Suppressor macrophage treated with lipopolysaccharide for 4 hours (primary cell): ENCODE data around the gene FCER2.

Experiments used
- DNase-seq: peaks from one replicate; pipeline ENCODE4 v3.0.0-alpha.2; 2020

The FCER2 gene

DNA sequence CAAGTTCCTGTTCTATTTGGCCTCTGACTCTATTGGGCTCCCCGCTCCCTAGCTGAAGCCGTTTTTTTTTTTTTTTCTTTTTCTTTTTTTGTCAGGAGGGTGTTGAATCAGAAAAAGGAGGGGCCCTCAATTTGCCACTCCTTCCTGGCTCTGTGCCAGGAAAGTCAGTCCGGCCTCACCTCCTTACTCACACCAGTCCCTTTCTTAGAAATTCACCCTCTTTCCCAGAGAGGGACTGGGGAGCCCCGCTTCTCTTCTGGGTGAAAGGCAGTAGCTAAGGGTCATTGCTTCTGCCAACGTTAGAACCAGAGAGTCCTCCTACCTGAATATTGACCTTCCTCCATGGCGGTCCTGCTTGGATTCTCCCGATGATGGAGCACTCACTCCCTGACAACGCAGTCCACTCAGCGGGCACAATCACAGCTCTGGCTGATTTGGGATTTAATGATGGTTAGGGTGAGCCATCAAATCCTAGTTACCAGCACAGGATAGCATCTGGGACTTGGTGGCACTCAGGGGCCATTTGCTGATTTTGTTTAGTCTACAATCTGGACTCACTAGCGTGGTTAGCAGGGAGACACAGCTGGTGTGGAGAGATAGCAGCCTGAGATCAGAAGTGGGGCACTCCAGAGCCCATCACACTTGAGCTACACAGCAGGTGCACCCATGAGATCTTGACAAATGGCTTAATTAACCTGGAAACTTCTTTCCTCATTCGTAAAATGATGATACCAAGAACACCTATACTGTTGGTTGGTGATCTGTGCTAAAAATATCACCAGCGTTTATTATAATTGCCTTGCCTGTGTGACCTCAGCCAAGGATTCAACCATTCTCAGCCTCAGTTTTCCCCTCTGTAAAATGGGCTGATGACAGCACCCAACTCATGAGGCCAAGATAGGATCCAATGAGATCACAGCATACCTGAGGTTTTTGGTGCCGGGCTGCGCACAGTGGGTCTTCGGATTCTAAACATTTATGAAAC is 2.2 kb downstream of the FCER2 start:
- DNase-seq: peak; percentile 64

DNA sequence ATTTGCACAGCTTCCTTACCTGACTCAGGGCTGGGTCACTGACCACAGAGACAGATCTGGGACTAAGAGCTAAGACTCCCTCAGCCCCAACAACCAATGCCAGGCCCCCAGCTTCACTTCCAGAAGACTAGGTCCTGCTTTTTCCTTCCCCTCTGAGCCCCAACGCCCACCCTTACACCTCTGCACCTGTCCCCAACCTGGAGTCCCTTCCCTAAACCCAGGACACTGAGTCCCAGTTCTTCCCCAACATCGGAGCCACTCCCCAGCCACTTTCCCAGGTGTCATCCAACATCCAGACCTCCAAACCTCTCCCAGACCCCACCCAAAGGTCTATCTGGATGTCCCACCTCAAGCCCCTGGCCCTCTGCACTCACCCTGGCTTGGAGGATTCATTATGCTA is 2.9 kb downstream of the FCER2 start:
- DNase-seq: no peak

DNA sequence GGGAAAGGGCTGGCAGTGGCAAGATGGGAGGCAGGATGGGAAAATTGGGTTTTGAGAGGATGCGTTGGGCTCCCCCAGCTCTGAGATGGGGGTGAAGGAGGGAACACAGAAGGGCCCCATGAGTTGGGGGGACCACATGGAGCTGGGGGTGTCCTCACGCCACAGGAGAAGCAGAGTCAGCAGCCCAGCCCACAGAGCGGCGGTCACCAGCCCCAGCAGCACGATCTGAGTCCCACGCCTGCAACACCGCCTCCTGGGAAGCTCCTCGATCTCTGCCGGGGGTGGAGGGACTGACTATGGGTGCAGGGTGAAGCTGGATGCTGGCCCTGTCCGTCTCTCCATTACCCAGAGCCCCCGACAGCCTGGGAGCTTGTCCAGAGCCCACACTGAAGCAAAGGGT is 3.3 kb downstream of the FCER2 start:
- DNase-seq: no peak

DNA sequence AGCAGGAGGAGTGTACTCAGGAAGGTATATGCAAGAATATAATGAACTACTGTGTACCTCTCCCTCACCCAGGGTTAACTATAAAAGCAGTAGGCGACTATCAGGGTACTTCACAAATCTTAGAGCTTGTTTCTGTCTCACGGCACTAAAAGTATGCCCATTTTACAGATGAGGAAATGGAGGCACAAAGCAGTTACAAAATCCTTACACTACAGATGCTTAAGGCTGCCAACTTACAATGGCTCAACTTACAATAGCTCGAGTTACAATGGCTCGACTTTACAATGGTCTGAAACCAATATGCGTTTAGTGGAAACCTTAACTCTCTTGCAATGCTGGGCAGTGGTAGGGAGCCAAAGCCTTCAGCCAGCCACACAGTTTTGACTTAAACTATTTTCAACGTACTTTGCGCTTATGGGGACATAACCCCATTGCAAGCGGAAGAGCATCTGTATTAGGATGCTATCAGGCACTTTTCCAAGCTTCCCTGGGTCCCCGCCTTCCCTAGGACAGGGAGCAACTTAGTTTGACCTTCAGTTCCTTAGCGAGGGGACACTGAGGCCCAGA is 4.1 kb downstream of the FCER2 start:
- DNase-seq: no peak

DNA sequence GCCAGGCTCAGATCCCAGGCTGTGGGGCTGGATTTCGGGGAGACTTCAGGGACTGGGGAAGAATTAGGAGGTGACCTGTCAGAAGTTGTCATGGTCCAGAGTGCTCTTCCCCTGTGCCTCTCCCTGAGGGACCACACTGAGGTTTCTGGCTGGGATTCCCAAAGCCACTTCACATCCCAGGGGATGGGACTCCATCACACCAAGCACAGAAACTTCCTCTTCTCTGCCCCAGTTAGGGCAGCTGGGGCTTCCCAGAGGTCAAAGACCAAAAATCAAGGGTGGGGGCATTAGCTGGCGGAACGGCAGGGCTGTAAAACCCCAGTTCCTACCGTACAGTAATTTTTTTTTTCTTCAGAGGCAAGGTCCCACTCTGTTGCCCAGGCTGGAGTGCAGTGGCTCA is 7.4 kb downstream of the FCER2 start:
- DNase-seq: no peak

DNA sequence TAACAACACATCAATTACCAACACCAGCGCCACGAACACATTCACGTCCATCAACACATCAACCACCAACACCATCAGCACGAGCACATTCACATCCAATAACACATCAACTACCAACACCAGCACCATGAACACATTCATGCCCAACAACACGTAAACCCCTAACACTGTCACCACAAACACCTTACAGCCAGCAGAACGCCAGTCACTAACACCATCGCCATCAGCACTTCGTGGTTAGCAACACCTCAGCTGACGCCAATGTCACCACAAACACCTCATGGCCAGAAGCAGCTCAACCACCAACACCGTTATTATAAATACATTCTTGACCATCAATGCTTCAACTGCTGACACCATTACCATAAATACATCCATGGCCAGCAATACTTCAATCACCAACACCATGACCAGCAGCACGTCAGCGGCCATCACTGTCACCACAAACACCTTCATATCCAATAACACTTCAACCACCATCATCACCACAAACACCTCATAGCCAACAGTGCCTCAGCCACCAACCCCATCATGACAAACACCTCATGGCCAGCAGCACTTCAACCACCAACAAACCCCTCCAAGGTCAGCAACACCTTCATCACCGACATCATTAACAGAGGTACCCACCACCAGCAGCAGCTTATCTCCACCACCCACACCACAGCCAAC is 9.4 kb downstream of the FCER2 start:
- DNase-seq: no peak

DNA sequence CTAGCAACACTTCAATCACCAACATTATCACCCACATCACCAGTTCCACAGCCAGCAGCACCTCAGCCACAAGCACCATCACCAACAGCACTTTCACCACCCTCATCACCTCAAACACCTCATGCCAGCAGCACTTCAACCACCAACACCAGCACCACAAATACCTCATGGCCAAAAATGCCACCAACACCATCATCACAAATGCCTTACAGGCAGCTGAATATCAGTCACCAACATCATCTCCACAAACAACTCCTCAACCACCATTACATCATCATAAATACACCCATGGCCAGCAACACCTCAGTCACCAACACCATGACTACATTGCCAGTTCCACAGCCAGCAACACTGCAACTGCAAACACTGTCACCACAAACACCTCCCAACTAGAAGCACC is 10.4 kb downstream of the FCER2 start:
- no peak for DNase-seq

DNA sequence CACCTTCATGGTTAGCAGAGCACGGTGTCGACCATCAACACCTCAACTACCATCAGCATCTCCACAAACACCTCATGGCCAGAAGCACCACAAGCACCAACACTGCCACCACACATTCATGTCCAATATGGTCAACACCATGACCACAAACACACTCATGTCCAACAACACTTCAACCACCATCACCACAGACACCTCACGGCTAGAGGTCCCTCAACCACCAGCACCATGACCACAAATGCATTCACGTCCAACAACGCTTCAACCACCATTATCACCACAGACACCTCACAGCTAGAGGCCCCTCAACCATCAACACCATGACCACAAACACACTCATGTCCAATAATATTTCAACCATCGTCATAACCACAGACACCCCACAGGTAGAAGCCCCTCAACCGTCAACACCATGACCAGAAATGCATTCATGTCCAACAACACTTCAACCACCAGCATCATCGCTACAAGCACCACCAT is 11.1 kb downstream of the FCER2 start:
- no peak for DNase-seq

DNA sequence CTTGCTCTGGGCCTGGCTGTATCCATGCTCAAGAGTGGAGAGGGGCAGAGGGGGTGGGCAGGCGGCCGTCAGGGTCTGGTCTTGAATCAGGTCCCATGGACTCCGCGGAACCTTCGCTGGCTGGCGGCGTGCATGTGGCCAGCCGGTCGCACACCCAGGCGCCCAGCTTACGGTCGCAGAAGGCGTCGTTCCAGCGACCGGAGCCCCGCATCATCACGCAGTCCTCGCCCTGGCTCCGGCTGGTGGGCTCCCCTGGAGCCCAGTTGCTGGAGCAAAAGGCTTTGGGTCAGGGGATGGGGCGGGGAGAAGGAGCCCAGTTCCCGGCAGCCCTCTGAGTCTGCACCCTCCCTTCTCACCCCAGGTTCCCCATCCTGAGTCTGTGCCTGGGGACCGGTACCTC is 12.8 kb downstream of the FCER2 start:
- DNase-seq: no peak

DNA sequence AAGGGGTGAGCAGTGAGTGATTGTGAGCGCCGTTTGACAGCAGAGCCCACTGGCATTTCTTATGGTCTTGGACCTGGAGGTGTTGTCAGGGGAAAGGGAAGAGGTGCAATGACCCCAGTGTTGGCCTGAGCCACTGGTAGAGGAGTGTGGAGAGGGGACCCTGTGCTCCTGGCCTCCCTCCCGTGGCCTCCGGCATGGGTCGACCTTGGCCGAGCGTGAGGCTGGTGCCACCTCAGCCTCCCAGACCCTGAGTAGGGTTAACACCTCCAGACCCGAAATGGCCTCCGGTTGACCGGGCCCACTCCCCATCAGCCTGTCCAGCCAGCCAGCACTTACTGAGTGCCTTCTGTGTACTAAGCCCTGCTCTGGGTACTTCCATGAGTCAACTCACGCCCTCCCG is 14.8 kb downstream of the FCER2 start:
- no peak for DNase-seq

DNA sequence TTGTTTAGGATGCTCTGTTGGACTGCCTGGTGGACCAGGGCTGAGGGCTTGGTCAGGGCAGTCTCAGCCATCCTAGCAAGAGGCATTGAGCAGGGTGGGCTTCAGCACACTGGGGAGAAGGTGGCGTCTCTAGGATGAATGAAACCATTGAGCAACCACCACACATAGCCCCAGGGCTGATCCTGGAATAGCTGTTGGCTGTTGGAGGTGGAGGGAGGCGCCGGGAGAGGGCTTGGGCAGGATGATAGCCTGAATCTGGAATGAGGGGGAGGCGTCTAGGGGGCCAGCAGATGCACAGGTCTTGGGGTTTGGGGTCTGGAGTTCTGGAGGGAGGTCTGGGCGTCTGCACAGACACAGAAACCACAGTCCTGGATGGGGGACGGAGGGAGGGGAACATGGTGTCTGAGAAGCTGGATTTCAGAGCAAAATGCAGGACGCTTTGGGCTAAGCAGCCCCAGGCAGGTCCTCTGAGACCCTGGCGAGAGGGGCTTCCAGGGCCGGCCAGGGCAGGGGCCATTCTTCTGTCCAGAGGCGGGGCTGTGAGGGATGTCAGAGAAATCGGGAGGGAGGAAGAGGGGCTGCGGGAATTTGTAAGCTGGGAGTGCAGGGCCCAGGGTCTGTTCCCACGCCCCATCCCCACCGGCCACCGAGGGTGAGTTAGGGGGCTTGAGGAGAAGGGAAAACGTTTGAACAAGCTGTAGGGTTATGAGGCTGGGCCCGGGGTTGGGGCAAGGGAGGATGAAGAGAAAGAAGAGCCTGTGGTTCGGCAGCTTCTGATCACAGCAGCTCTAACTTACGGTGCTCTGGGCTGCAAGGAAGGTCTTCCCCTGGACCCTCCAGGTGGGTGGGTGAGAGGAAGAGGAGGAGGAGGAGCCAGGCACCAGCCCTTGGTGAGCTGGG is 16.1 kb downstream of the FCER2 start:
- no peak for DNase-seq

DNA sequence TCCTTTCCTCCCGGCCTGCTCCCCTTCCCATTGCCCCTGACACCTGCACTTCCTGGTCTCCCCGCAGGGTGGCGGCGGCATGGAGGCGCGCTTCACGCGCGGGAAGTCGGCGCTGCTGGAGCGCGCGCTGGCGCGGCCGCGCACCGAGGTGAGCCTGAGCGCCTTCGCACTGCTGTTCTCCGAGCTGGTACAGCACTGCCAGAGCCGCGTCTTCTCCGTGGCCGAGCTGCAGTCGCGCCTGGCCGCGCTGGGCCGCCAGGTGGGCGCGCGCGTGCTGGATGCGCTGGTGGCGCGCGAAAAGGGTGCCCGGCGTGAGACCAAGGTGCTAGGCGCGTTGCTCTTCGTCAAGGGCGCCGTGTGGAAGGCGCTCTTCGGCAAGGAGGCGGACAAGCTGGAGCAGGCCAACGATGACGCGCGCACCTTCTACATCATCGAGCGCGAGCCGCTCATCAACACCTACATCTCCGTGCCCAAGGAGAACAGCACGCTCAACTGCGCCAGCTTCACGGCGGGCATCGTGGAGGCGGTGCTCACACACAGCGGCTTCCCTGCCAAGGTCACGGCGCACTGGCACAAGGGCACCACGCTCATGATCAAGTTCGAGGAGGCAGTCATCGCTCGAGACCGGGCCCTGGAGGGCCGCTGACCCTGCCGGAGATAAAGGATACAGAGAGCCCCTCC is 19.6 kb downstream of the FCER2 start:
- DNase-seq: no peak

DNA sequence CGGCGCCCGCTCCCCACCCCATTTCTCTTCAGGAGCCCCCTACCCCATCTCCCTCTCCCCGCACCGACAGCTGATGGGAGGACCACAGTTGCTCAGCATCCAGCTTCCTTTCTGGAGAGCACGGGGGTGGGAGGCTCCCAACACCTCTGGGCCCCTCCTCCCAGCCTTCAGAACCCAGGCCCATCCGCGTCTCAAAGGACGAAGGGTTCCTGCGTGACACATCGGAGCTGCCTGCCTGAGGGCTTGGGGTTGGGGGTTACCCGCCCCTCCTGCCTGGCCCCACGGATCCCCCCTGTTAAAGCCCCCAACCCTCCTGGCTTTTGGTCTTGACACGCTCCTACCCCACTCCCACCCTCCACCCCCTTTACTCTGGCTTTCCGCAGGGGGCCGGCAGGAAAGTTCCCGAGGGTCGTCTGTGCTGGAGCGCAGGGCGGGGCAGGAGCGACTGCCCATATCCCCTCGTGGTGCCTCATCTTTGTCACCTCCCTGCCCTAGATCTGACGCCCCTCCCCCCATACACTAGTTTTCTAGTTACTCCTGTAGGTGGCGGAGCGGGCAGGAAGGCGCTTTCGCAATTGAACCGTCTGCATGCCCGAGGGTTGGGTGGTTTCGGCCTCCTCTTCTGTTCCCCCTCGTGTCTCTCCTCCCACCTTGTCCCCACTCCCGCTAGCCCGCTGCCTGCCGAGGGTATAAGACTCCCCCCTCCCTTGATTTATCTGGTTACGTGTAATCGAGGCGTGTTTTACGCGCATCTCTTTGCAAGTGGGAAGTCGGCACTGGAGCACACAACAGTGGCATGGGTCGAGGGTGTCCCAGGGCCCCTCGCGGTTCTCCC is 20.4 kb downstream of the FCER2 start:
- peak; percentile 92 for DNase-seq

DNA sequence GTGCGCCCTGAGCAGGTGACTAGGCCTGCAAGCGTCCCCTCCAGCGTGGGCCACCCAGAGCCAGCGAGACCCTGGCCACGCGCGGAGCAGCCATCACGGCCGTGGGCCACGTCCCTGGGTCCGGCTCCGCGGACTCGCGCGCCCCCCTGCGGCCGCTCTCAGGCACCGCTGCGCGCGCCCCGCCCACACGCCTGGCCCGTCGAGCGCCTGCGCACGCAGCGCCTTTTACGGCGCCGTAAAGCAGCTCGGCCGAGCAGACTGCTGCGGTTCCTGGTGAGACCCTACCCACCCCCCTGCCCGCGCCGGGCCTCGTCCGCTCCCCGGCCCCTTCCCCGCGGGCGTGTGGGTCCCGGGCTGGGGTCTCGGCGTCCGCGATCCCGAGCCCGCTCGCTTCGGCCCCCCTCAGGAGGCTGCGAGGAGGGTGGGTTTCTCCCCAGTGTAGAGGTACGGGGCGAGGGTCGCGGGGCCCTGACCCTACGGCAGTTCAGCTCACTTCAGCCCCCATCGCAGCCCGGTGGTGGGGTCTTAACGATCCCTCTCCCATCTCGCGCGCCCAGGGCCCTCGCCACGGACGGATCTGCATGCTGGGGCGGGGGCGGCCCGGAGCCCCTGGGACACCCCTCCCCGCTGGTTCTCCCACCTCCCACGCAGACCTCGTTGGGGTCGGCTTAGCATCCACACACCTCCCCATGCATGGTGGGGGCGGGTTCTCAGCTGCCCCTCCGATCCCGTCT is 21.2 kb downstream of the FCER2 start, which contains the start of gene TRAPPC5:
Gene TRAPPC5, plus strand, starts transcription at position 228 of the 734 bp plus-strand sequence. CDS start 1,421 bp downstream, outside the sequence.
- peak; percentile 95 for DNase-seq

DNA sequence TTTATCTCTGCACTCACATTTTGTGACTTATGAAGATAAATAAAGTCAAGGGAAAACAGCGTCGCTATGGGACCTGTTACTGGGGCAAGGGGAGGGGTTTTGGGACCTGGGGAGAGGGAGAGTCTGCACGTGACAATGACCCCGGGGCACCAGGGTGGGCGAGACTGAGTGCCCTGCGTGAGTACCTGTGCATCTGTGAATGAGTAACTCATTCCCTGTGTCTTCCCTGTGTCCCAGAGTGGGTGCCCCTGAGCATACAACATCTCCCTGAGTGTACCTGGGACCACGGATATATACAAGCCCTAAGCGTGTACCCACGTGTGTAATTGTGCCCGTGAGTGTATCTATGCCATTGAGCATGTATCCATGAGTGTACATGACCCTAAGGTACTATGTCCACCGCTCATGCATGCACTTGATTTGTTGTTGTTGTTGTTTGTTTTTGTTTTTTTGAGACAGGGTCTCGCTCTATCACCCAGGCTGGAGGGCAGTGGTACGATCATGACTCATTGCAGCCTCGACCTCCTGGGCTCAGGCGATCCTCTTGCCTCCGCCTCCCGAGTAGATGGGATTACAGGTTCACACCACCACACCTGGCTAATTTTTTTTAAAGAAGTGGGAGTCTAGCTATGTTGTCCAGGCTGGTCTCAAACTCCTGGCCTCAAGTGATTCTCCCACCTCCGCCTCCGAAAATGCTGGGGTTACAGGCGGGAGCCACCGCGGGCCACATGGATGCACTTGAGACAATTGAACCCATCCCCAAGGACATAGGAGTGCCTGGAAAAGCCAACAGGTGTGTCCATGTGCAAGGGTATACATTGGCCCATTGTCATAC is 21.9 kb downstream of the FCER2 start:
- no peak for DNase-seq

DNA sequence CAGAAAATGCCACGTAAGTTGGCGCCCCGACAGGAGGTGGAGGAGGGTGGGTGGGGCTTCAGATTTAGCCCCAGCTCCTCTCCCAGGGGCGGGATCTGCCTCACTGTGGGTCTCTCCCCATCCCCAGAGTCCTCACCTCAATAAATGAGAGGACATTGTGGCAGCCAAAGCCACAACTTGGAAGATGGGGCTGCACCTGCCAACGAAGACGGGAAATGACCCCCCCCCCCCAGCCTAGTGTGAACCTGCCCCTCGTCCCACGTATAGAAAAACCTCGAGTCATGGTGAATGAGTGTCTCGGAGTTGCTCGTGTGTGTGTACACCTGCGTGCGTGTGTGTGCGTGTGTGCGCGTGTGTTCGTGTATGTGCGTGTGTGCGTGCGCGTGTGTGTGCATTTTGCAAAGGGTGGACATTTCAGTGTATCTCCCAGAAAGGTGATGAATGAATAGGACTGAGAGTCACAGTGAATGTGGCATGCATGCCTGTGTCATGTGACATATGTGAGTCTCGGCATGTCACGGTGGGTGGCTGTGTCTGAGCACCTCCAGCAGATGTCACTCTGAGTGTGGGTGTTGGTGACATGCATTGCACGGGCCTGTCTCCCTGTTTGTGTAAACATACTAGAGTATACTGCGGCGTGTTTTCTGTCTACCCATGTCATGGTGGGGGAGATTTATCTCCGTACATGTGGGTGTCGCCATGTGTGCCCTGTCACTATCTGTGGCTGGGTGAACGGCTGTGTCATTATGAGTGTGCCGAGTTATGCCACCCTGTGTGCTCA is 22.8 kb downstream of the FCER2 start:
- peak; percentile 50 for DNase-seq

DNA sequence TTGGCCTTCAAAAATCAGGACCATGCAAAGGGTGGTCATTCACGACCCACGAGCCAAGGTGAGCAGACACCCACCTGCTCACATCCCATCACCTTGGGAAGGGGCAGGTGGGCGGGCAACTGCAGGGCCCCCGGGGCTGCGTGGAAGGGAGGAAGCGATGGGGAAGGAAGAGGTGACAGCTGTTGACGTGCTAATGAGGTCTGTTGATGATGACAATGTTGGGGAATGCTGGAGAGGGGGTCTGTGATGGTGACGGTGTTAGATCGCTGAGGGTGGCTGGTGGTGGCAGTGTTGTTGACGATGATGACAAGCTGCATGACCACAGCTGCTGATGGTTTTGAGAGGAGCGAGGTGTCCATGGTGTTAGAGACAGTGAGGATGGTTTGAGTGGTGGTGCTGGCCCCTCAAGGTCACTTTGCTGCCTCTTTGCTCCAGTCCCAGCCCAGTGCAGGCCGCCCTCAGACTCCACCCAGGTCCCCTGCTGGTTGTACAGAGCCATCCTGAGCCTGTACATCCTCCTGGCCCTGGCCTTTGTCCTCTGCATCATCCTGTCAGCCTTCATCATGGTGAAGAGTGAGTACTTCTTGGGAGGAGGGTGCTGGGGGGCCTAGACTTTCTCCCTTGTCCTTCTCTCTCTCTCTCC is 24.1 kb downstream of the FCER2 start:
- no peak for DNase-seq

DNA sequence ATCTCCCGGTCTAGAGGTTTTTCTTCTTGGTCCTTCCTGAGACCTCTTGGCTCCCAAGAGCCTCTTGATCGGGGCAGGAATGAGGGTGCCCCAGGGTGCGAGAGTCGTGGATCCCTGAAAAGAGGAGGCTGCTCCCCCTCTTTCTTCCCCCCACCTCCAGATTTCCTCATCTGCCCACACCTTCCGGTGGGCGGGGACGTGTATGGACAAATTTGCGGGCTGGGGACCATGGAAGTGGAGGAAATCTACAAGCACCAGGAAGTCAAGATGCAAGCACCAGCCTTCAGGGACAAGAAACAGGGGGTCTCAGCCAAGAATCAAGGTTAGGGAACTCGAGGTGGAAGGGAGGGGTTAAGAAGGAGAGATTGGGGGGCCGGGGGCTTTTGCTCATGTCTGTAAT is 25.1 kb downstream of the FCER2 start, which contains the start of gene MCEMP1:
Gene MCEMP1, plus strand, starts transcription at position 237 of the 400 bp plus-strand sequence. Its CDS starts 31 bp downstream, at position 268.
- no peak for DNase-seq
